Endothelial cell of hepatic sinusoid (primary cell): Measurements from ENCODE around the gene PLCB1.
"Not testable (repeated sequence)": the region's sequence is repeated elsewhere in the genome, so short reads cannot be mapped to it uniquely, and the experiment has no call there.

Source experiments
- in situ Hi-C: cut with HindIII; loops from 2 replicates; pipeline ENCODE4 v1.10.0; 2017; ENCODE audit warnings: low sequenced_read_pairs

The PLCB1 gene

GRCh38 chr20:8425016-8425415 is 292.9 kb downstream of the PLCB1 start:
- in situ Hi-C loops: no loop called here

- in situ Hi-C loops: no loop called here
Measured at GRCh38 chr20:8425802-8426201, 293.7 kb downstream of the PLCB1 start.

GRCh38 chr20:8427419-8428040 is 295.5 kb downstream of the PLCB1 start:
- in situ Hi-C loops: no loop called here

- in situ Hi-C loops: no loop called here
Measured at GRCh38 chr20:8428988-8429387, 296.9 kb downstream of the PLCB1 start.

GRCh38 chr20:8431538-8432434 is 299.7 kb downstream of the PLCB1 start:
- in situ Hi-C loops: no loop called here

GRCh38 chr20:8432435-8433148 is 300.5 kb downstream of the PLCB1 start:
- in situ Hi-C loops: no loop called here

GRCh38 chr20:8433291-8433690 is 301.2 kb downstream of the PLCB1 start:
- in situ Hi-C loops: no loop called here

- in situ Hi-C loops: no loop called here
Measured at GRCh38 chr20:8434326-8434876, 302.3 kb downstream of the PLCB1 start.

GRCh38 chr20:8435285-8436035 is 303.4 kb downstream of the PLCB1 start:
- in situ Hi-C loops: no loop called here

GRCh38 chr20:8436938-8437337 is 304.9 kb downstream of the PLCB1 start:
- in situ Hi-C loops: not testable (repeated sequence)

GRCh38 chr20:8438748-8439147 is 306.7 kb downstream of the PLCB1 start:
- in situ Hi-C loops: no loop called here

- in situ Hi-C loops: no loop called here
Measured at GRCh38 chr20:8443464-8444072, 311.5 kb downstream of the PLCB1 start.

- in situ Hi-C loops: no loop called here
Measured at GRCh38 chr20:8447262-8448120, 315.4 kb downstream of the PLCB1 start.

- in situ Hi-C loops: no loop called here
Measured at GRCh38 chr20:8449123-8449522, 317.1 kb downstream of the PLCB1 start.

- in situ Hi-C loops: no loop called here
Measured at GRCh38 chr20:8454137-8454712, 322.2 kb downstream of the PLCB1 start.

GRCh38 chr20:8456765-8457164 is 324.7 kb downstream of the PLCB1 start:
- in situ Hi-C loops: loop anchor here (5.0 kb wide), 2 partner anchors 81 to 84 kb away; no protein-coding TSS in a partner anchor

- in situ Hi-C loops: loop anchor here (5.0 kb wide), 2 partner anchors 79 to 86 kb away; no protein-coding TSS in a partner anchor
Measured at GRCh38 chr20:8457978-8458377, 325.9 kb downstream of the PLCB1 start.

GRCh38 chr20:8461186-8461585 is 329.1 kb downstream of the PLCB1 start:
- in situ Hi-C loops: no loop called here

- in situ Hi-C loops: no loop called here
Measured at GRCh38 chr20:8464368-8464767, 332.3 kb downstream of the PLCB1 start.
